Caco-2 (cell line): ENCODE results near the gene DSTN. TPM values are rescaled to one million over a fixed set of nuclear protein-coding genes. Genes with fewer than 3 reads are reported as not detected.

Experiments used
- BruUV-seq: library from RNA; stranded (reverse); fragments of 400-500 nt; replicated peaks from 2 replicates; lab custom pipeline; 2021; lab: Mats Ljungman, UMichigan
- CTCF ChIA-PET: fragments of 300-600 bp; sonication (Branson Sonifier 250); formaldehyde crosslinking; loops from one replicate; lab custom pipeline; 2022; ENCODE audit warnings: antibody characterized with exemption; lab: Charles Lee
- POLR2A ChIA-PET: fragments of 300-600 bp; sonication (Branson Sonifier 250); formaldehyde crosslinking; loops from one replicate; lab custom pipeline; 2022; ENCODE audit warnings: antibody characterized with exemption; lab: Charles Lee
- DNase-seq, 2 experiments: peaks; one replicate each; pipeline versions ENCODE4 v3.0.0 to v3.0.0-alpha.2; 2020 to 2022
- H3K27me3 ChIP-seq: replicated peaks from 2 replicates; pipeline ENCODE4 v1.6.0; 2011; ENCODE audit warnings: low read length; ENCODE audit not compliant: control insufficient read depth, insufficient read depth
- H3K36me3 ChIP-seq: 2 replicates; pipeline ENCODE4 v1.5.1; 2011; ENCODE audit warnings: low read length; ENCODE audit not compliant: control insufficient read depth, insufficient read depth
- H3K4me1 ChIP-seq: fragments of 250-450 bp; sonication (Bioruptor Pico); 2 replicates; pipeline ENCODE4 v1.5.1; 2020; ENCODE audit warnings: mild to moderate bottlenecking
- H3K4me3 ChIP-seq: 2 replicates; pipeline ENCODE4 v1.5.1; 2011; ENCODE audit warnings: low read depth, mild to moderate bottlenecking, control low read depth, low read length
- H3K9me3 ChIP-seq: fragments of 250-450 bp; sonication (Bioruptor Pico); 2 replicates; pipeline ENCODE4 v1.5.1; 2020; ENCODE audit warnings: mild to moderate bottlenecking, moderate library complexity
- H3K27ac Mint-ChIP-seq: one replicate; pipeline ENCODE4 v1.8.0; 2022; ENCODE audit warnings: mixed read lengths; ENCODE audit not compliant: unreplicated experiment
- H3K27me3 Mint-ChIP-seq: one replicate; pipeline ENCODE4 v1.8.0; 2022; ENCODE audit warnings: mixed read lengths; ENCODE audit not compliant: insufficient read depth, unreplicated experiment
- H3K36me3 Mint-ChIP-seq: one replicate; pipeline ENCODE4 v1.8.0; 2022; ENCODE audit warnings: mild to moderate bottlenecking, mixed read lengths; ENCODE audit not compliant: insufficient read depth, unreplicated experiment
- H3K4me1 Mint-ChIP-seq: one replicate; pipeline ENCODE4 v1.8.0; 2022; ENCODE audit warnings: low read depth, mixed read lengths; ENCODE audit not compliant: unreplicated experiment
- H3K4me3 Mint-ChIP-seq: one replicate; pipeline ENCODE4 v1.8.0; 2022; ENCODE audit warnings: mild to moderate bottlenecking, moderate library complexity, mixed read lengths; ENCODE audit not compliant: unreplicated experiment
- H3K9me3 Mint-ChIP-seq: one replicate; pipeline ENCODE4 v1.8.0; 2022; ENCODE audit warnings: mixed read lengths; ENCODE audit not compliant: unreplicated experiment
- CTCF ChIP-seq, 2 experiments: fragments of 200-600 bp in 1 of 2; IDR thresholded peaks; 1 replicate in 1 of 2; 2 replicates in 1 of 2; pipeline versions ENCODE4 v1.5.1 to v1.8.0; 2011 to 2022; ENCODE audit warnings: antibody characterized with exemption in 1 of 2, control low read depth in 1 of 2, inconsistent platforms in 1 of 2, low read depth in 1 of 2, low read length in 1 of 2, mild to moderate bottlenecking in 1 of 2, moderate library complexity in 1 of 2; ENCODE audit not compliant: insufficient read depth in 1 of 2, severe bottlenecking in 1 of 2, unreplicated experiment in 1 of 2
- intact Hi-C: fragments of 100-400 bp; cut with micrococcal nuclease; formaldehyde crosslinking; loops from one replicate; pipeline ENCODE4 v1.10.0; 2022; ENCODE audit not compliant: unreplicated experiment
- total RNA-seq: library from RNA; stranded (reverse); gene quantifications from 2 replicates; pipeline ENCODE4 v1.2.3, GENCODE V29; 2022

Gene DSTN
- total RNA-seq, 1 experiment from 2014 or later = 318 TPM

DNA sequence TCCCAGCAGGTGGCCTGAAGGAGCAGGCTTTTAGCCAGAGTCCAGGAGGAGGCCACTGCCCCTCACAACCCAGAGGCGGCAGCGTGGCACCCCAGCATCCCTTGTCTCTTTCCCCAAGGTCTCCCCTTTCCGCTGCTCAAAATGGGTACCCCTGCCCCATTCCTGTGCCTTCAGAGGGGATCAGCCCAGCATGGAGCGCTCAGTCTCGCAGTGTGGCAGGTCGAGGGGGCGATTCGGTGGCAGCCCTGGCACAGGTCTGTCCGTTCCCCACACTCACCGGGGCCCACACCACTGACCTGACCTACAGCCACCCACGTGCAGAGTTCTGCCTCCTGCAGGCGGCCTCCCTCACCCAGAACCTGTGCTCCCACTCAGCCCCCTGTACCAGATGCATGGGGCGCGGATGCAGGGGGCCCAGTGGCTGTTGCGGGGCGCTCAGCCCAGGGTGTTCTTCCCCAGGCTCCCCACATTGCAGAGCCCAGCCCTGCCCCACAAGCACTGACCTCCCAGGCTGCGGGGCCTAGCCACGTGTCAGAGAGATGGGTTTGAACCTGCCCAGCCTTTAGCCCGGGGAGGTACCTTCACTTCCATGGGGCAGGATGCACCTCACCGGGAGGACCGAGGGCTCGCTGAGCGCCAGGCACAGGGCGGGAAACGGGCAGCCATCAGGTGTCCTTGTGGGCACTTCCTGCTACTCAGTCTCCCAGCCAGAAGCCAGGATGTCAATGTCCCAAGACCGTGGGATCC is 41.8 kb downstream of the DSTN start:
- intact Hi-C loops = loop anchor here (2.0 kb wide), 1 partner anchor 287 kb away; no protein-coding TSS in a partner anchor
- TF ChIP-seq CTCF (IDR thresholded peaks at IDR 0.05; ENCODE audit: insufficient read depth in 1 of 2, low read depth in 1 of 2, low read length in 1 of 2, severe bottlenecking in 1 of 2, unreplicated experiment in 1 of 2) = peak in 1 of 2 experiments; percentile 71
- BruUV-seq = no TSS peak
- Histone ChIP-seq H3K9me3 (no peaks in the 10 kb centered on the region), H3K4me3 (no peak overlapping the region), H3K4me1 (no peaks in the 10 kb centered on the region), H3K27me3 (no peaks in the 10 kb centered on the region), H3K36me3 (peaks cover 16% of the 10 kb centered on the region)
- H3K27ac Mint-ChIP-seq = peak overlapping the region; percentile 63
- ChIA-PET CTCF (interaction anchor here (0.8 to 2.6 kb wide), 3 partner anchors 67 to 82 kb away, joined by 3 to 8 read pairs (median 3); no protein-coding TSS in a partner anchor), POLR2A (interaction anchor here (0.6 to 1.5 kb wide), 2 partner anchors 42 to 319 kb away, joined by 8 read pairs; partner anchors contain the start of gene DSTN)
- H3K27me3 Mint-ChIP-seq = no peaks in the 10 kb centered on the region
- peak overlapping the region; percentile 20 for H3K4me3 Mint-ChIP-seq
- no peaks in the 10 kb centered on the region for H3K9me3 Mint-ChIP-seq
- peaks cover 5% of the 10 kb centered on the region for H3K4me1 Mint-ChIP-seq
- peaks cover 98% of the 10 kb centered on the region for H3K36me3 Mint-ChIP-seq
- DNase-seq = peak; percentile 81

GRCh38 chr20:17612287-17612991 is 42.6 kb downstream of the DSTN start:
- no peak overlapping the region for H3K4me3 ChIP-seq
- ChIA-PET CTCF (no interaction called here), POLR2A (no interaction called here)
- Mint-ChIP-seq H3K9me3 (no peaks in the 10 kb centered on the region), H3K36me3 (peaks cover 99% of the 10 kb centered on the region), H3K4me1 (peaks cover 5% of the 10 kb centered on the region), H3K4me3 (peak overlapping the region; percentile 20), H3K27me3 (no peaks in the 10 kb centered on the region), H3K27ac (peak overlapping the region; percentile 43)
- no peaks in the 10 kb centered on the region for H3K27me3 ChIP-seq
- no peak for TF ChIP-seq CTCF (IDR thresholded peaks at IDR 0.05; ENCODE audit: insufficient read depth in 1 of 2, low read depth in 1 of 2, low read length in 1 of 2, severe bottlenecking in 1 of 2, unreplicated experiment in 1 of 2)
- DNase-seq = peak in 1 of 2 experiments; percentile 41
- 0 out of 2 replicates have a peak, but pooled peaks cover under 1% of the 10 kb centered on the region for H3K4me1 ChIP-seq
- no TSS peak for BruUV-seq
- intact Hi-C loops = no loop called here
- H3K9me3 ChIP-seq = no peaks in the 10 kb centered on the region
- peaks cover 18% of the 10 kb centered on the region for H3K36me3 ChIP-seq

GRCh38 chr20:17612992-17613327 is 43.1 kb downstream of the DSTN start:
- no peak for TF ChIP-seq CTCF (IDR thresholded peaks at IDR 0.05; ENCODE audit: insufficient read depth in 1 of 2, low read depth in 1 of 2, low read length in 1 of 2, severe bottlenecking in 1 of 2, unreplicated experiment in 1 of 2)
- no peaks in the 10 kb centered on the region for H3K9me3 ChIP-seq
- H3K36me3 ChIP-seq = peaks cover 20% of the 10 kb centered on the region
- H3K9me3 Mint-ChIP-seq = no peaks in the 10 kb centered on the region
- no peak overlapping the region for H3K4me3 ChIP-seq
- BruUV-seq = no TSS peak
- ChIA-PET POLR2A (no interaction called here), CTCF (no interaction called here)
- peaks cover 5% of the 10 kb centered on the region for H3K4me1 Mint-ChIP-seq
- H3K36me3 Mint-ChIP-seq = peaks cover 99% of the 10 kb centered on the region
- no peak overlapping the region for H3K4me3 Mint-ChIP-seq
- no peaks in the 10 kb centered on the region for H3K27me3 ChIP-seq
- H3K4me1 ChIP-seq = 0 out of 2 replicates have a peak, but pooled peaks cover 6% of the 10 kb centered on the region
- intact Hi-C loops = no loop called here
- DNase-seq = no peak
- peak overlapping the region; percentile 43 for H3K27ac Mint-ChIP-seq
- H3K27me3 Mint-ChIP-seq = no peaks in the 10 kb centered on the region
